ENCODE data around the gene NHSL2.
"Not testable (repeated sequence)": the region's sequence is repeated elsewhere in the genome, so short reads cannot be mapped to it uniquely, and the experiment has no call there.

The NHSL2 gene

GRCh38 chrX:72048510-72049455 lies 138.1 kb downstream of the NHSL2 start:
- FAIRE-seq, result no peak
- DNase-seq (ENCODE audit: insufficient read length), result no peak
- TF ChIP-seq POLR2AphosphoS5 (IDR thresholded peaks at IDR 0.05; ENCODE audit: low read depth, low read length), result no peak
- no peak for TF ChIP-seq POLR2A (IDR thresholded peaks at IDR 0.05; ENCODE audit: low read depth, low read length)
- no peak for TF ChIP-seq TAF1 (IDR thresholded peaks at IDR 0.05; ENCODE audit: borderline replicate concordance, low read depth, low read length)

GRCh38 chrX:72050011-72050410 lies 139.4 kb downstream of the NHSL2 start:
- TF ChIP-seq POLR2AphosphoS5 (IDR thresholded peaks at IDR 0.05; ENCODE audit: low read depth, low read length) (no peak), POLR2A (IDR thresholded peaks at IDR 0.05; ENCODE audit: low read depth, low read length) (no peak), TAF1 (IDR thresholded peaks at IDR 0.05; ENCODE audit: borderline replicate concordance, low read depth, low read length) (no peak)
- FAIRE-seq, result no peak

GRCh38 chrX:72051589-72051988 lies 140.9 kb downstream of the NHSL2 start:
- DNase-seq (ENCODE audit: insufficient read length) (no peak), FAIRE-seq (no peak)
- TF ChIP-seq POLR2A (IDR thresholded peaks at IDR 0.05; ENCODE audit: low read depth, low read length) (no peak), TAF1 (IDR thresholded peaks at IDR 0.05; ENCODE audit: borderline replicate concordance, low read depth, low read length) (no peak), POLR2AphosphoS5 (IDR thresholded peaks at IDR 0.05; ENCODE audit: low read depth, low read length) (no peak)

More at GRCh38 chrX:72050011-72050410, 139.4 kb downstream of the NHSL2 start:
- no peak for DNase-seq (ENCODE audit: insufficient read length)

GRCh38 chrX:72052415-72053090 lies 141.9 kb downstream of the NHSL2 start:
- FAIRE-seq (no peak), DNase-seq (ENCODE audit: insufficient read length) (no peak)
- no peak for TF ChIP-seq TAF1 (IDR thresholded peaks at IDR 0.05; ENCODE audit: borderline replicate concordance, low read depth, low read length)
- no peak for TF ChIP-seq POLR2AphosphoS5 (IDR thresholded peaks at IDR 0.05; ENCODE audit: low read depth, low read length)
- no peak for TF ChIP-seq POLR2A (IDR thresholded peaks at IDR 0.05; ENCODE audit: low read depth, low read length)

- TF ChIP-seq TAF1 (IDR thresholded peaks at IDR 0.05; ENCODE audit: borderline replicate concordance, low read depth, low read length) (no peak), POLR2AphosphoS5 (IDR thresholded peaks at IDR 0.05; ENCODE audit: low read depth, low read length) (no peak), POLR2A (IDR thresholded peaks at IDR 0.05; ENCODE audit: low read depth, low read length) (no peak)
- FAIRE-seq (no peak), DNase-seq (ENCODE audit: insufficient read length) (no peak)
Observed at GRCh38 chrX:72053508-72053907, 142.9 kb downstream of the NHSL2 start.

GRCh38 chrX:72054779-72055489 lies 144.3 kb downstream of the NHSL2 start:
- FAIRE-seq (peak; percentile 17), DNase-seq (ENCODE audit: insufficient read length) (no peak)
- TF ChIP-seq TAF1 (IDR thresholded peaks at IDR 0.05; ENCODE audit: borderline replicate concordance, low read depth, low read length), result no peak
- TF ChIP-seq POLR2A (IDR thresholded peaks at IDR 0.05; ENCODE audit: low read depth, low read length), result no peak
- TF ChIP-seq POLR2AphosphoS5 (IDR thresholded peaks at IDR 0.05; ENCODE audit: low read depth, low read length), result no peak

GRCh38 chrX:72057331-72057730 lies 146.7 kb downstream of the NHSL2 start:
- no peak for TF ChIP-seq POLR2A (IDR thresholded peaks at IDR 0.05; ENCODE audit: low read depth, low read length)
- TF ChIP-seq POLR2AphosphoS5 (IDR thresholded peaks at IDR 0.05; ENCODE audit: low read depth, low read length), result no peak
- no peak for TF ChIP-seq TAF1 (IDR thresholded peaks at IDR 0.05; ENCODE audit: borderline replicate concordance, low read depth, low read length)
- DNase-seq (ENCODE audit: insufficient read length) (no peak), FAIRE-seq (peak; percentile 24)

- no peak for FAIRE-seq
- TF ChIP-seq POLR2AphosphoS5 (IDR thresholded peaks at IDR 0.05; ENCODE audit: low read depth, low read length) (no peak), TAF1 (IDR thresholded peaks at IDR 0.05; ENCODE audit: borderline replicate concordance, low read depth, low read length) (no peak), POLR2A (IDR thresholded peaks at IDR 0.05; ENCODE audit: low read depth, low read length) (no peak)
- DNase-seq (ENCODE audit: insufficient read length), result no peak
Observed at GRCh38 chrX:72057849-72058248, 147.2 kb downstream of the NHSL2 start.

- DNase-seq (ENCODE audit: insufficient read length); FAIRE-seq: not testable (repeated sequence)
Observed at GRCh38 chrX:72058346-72058745, 147.7 kb downstream of the NHSL2 start.

GRCh38 chrX:72060196-72060920 lies 149.7 kb downstream of the NHSL2 start:
- no peak for TF ChIP-seq POLR2A (IDR thresholded peaks at IDR 0.05; ENCODE audit: low read depth, low read length)
- TF ChIP-seq TAF1 (IDR thresholded peaks at IDR 0.05; ENCODE audit: borderline replicate concordance, low read depth, low read length), result no peak
- no peak for TF ChIP-seq POLR2AphosphoS5 (IDR thresholded peaks at IDR 0.05; ENCODE audit: low read depth, low read length)
- FAIRE-seq, result no peak

More at GRCh38 chrX:72060196-72060920, 149.7 kb downstream of the NHSL2 start:
- DNase-seq (ENCODE audit: insufficient read length), result no peak
